HTR-8/SVneo (cell line): ENCODE data around the gene C17orf78.
A peak's percentile ranks its signal among the peaks of the same experiment; 100 is the strongest.
"Not testable (repeated sequence)": the region's sequence is repeated elsewhere in the genome, so short reads cannot be mapped to it uniquely, and the experiment has no call there.

Experiments
- DNase-seq: peaks from one replicate; pipeline ENCODE4 v3.0.0; 2011; ENCODE audit warnings: low spot score, mixed read lengths; ENCODE audit not compliant: insufficient read length
- FAIRE-seq: peaks from 2 replicates; lab custom pipeline; 2011; peaks lifted over from hg19 to GRCh38; lab: Jason Lieb, UNC

C17orf78 gene

DNA sequence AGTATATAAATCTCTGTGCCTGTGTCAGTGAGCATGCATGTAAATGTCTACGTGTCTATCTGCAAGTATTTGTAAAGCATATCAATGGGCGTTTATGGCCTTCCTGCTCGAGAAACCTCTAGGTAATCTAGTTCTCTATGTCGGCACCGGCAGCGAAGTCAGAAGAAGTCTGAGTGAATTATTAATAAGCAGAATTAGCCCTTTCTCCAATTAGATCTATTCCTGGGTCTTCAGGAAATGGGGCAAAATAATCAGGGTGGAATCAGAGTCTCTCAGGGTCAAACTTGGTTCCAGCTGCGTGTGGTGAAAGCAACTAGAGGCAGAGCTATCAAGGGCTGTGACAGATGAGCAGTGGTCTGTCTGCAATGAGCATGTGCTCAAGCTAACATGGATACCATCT lies at the start of gene C17orf78:
Gene C17orf78 (plus strand): TSS at position 280 of the 400 bp plus-strand sequence. CDS start 108 bp downstream, at position 388.
- DNase-seq (no peak), FAIRE-seq (no peak)

DNA sequence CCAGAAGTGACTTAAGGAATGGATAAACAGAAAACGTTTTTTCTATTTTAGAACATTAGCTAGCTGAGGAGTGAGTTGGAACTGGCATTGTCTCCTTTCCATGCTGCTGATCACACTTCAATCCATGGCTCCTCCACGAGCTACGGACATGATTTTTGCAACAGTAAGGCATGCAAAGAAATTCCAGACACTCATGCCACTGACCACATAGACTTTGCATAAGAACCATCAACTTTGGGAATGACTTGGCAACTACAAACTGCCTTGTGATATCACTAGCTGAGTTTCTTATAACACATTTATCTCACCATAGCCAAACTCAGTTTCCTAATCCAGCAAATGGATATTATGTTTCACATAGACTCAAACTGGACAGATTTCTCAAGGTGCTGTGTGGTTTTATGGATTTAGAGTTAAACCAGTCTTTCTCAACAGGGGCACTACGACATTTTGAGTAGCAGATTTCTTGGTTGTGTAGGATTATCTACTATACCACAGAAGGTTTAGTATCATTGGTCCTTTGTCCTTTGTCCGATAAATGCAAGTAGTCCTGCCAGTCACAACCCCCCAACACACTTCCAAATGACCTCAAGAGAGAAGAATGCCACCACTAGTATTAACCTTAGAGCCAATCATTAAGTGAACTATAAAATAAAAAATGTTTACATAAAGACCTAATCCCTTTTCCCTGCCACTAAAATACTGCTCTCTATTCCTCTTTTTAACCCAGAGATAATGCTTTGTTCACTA lies 48.3 kb upstream of the C17orf78 start:
- FAIRE-seq (no peak), DNase-seq (no peak)

DNA sequence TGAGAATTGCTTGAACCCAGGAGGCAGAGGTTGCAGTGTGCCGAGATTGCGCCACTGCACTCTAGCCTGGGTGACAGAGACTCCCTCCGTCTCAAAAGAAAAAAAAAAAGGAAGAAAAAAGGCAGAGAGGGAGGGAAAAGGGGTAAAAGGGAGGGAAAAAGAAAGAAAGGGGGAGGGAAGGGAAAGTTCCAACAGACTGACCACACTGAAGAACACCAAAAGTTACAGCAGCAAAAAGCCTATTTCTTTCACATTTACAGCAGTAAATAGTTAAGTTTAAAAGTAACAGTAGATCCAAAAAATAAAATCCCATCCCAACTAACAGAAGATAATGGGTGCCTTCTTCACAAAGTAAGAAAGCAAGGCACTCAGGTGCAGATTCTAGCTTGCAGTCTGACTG lies 36.9 kb upstream of the C17orf78 start:
- FAIRE-seq (no peak), DNase-seq (no peak)

- FAIRE-seq = no peak
- no peak for DNase-seq
These were observed 36.5 kb upstream of the C17orf78 start for GRCh38 chr17:37339321-37339720.

DNA sequence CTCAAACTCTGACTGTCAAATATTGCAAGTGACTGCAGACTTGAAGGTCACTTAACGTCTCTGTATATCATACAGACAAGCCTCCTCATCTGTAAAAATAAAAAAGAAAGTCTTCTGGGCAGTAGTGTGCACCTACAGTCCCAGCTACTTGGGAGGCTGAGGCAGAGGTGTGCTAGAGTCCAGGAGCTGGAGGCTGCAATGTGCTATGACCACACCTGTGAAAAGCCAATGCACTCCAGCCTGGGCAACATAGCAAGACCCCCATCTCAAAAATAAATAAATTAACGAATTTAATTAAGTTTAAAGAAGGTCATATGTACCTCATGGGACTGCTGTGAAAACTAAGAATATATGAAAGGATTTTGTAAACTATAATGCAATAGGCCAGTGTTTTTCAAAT lies 35.0 kb upstream of the C17orf78 start:
- DNase-seq (no peak), FAIRE-seq (no peak)

- FAIRE-seq = no peak
These were observed 33.2 kb upstream of the C17orf78 start for GRCh38 chr17:37342589-37342988.

DNA sequence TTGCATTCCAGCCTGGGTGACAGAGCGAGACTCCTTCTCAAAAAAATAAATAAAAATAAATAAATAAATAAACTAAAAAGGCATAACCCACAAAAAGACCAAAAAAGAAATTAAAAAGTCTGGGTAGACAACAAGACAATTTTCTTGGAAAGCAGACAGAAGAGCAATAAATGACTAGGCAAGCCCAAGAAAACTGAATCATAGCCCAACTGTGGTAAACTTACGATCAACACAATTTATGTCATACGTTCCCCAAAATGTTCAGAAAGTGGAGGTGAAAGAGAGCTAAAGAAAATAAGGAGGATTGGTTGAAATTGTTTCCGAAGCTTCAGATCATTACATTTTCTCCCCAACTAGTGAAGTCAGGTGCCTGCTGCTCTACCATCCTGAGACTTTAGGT lies 31.3 kb upstream of the C17orf78 start:
- FAIRE-seq = no peak
- no peak for DNase-seq

More at GRCh38 chr17:37342589-37342988, 33.2 kb upstream of the C17orf78 start:
- DNase-seq = no peak

- not testable (repeated sequence) for FAIRE-seq
These were observed 28.9 kb upstream of the C17orf78 start for GRCh38 chr17:37346863-37347402.

GRCh38 chr17:37356796-37357569 lies 18.8 kb upstream of the C17orf78 start:
- DNase-seq, FAIRE-seq: not testable (repeated sequence)

More at GRCh38 chr17:37346863-37347402, 28.9 kb upstream of the C17orf78 start:
- DNase-seq = not testable (repeated sequence)

GRCh38 chr17:37358098-37358829 lies 17.5 kb upstream of the C17orf78 start:
- DNase-seq = peak; percentile 76
- no peak for FAIRE-seq

- DNase-seq (peak; percentile 98), FAIRE-seq (no peak)
These were observed 16.7 kb upstream of the C17orf78 start for GRCh38 chr17:37358830-37359681.

DNA sequence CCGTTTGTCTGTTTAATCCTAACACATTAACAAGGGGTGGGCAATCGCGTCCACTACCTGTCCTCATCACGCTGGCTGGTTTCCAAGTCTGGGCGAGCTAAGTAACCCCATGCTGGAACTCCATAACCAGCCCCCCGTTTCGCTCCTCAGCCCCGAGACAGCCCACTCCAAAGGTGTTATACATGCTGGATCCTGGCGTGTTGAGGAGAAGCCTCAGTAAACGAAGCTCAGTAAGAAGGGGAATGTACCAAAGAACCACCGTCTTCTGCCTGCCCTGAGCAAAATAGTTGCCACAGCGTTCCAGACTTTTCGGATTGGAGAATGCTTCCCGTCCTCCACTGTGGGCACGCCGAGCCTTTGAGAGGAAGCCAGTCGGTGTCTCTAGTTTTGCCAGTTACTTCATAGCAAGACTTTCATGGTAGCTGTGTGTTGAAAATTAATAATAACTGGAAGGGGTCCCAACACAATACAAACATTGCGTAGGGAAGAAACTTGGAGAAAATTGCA lies 16.1 kb upstream of the C17orf78 start:
- no peak for FAIRE-seq
- no peak for DNase-seq

DNA sequence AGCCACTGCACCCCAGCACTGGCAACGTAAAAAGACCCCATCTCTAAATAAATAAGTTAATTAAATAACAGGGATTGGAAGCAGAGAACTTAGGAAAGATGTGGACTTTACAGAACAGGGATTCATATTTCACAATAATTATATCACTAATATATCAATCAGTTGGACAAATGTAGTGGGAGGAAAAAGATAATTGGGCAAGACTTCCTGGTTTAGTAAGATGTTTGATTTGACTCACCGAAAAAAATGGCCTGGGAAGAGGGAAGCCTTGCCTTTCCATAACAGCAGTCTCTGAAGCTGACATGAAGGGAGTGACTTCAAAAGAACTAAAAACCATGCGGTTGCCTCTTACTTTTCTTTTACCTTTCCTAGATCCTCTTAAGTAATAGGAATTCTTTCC lies 15.2 kb upstream of the C17orf78 start:
- DNase-seq = no peak
- FAIRE-seq = no peak

DNA sequence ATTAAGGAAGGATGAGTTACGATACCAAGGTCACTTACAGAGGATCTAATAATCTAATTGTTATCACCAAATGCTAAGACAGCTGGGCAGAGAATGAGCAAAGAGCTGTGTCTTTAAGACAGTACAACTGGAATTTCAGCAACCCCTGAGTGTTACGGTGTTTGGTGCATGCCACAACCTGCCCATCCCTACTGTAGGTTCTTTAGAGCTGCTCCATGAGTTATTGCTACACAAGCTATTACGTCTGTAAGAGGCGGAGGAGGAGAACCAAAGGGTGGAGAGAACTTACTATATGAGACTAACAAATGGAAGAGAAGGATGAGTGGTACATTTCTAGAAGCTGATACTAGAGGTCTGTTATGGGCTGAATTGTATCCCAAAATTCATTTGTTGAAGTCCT lies 14.2 kb upstream of the C17orf78 start:
- DNase-seq (peak; percentile 86), FAIRE-seq (no peak)

DNA sequence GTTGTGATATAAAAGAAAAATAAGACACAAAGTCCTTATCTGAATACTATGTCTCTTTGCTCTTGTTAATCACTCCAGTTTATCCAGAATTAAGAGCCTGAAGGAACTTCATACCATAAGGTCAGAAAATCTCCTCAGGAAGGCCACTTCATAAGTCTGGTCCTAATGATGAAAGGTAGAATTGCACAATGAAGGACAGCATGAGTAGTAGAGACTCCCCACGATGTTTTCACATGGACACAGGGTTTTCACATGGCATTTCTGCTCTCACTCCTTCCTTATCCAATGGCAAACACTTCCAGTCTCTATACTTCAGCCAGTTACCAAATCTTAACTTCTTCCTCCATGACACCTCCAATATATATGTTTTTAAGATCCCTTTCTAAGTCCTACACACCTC lies 10.2 kb upstream of the C17orf78 start:
- FAIRE-seq = no peak
- no peak for DNase-seq

GRCh38 chr17:37368577-37368976 lies 7.2 kb upstream of the C17orf78 start:
- DNase-seq = no peak
- FAIRE-seq = no peak

- no peak for FAIRE-seq
- peak; percentile 85 for DNase-seq
These were observed 2.1 kb upstream of the C17orf78 start for GRCh38 chr17:37373530-37374159.

- no peak for FAIRE-seq
- DNase-seq = no peak
These were observed 6.3 kb downstream of the C17orf78 start for GRCh38 chr17:37382056-37382455.
